ENCODE data around the gene C6orf89. TPM values are rescaled to one million over a fixed set of nuclear protein-coding genes. Genes with fewer than 3 reads are reported as not detected.

The C6orf89 gene
- total and polyA plus RNA-seq, 2 of the 13 experiments (the other 11 are each of a cell fraction or from before 2014, with no cell fraction given), result 22.1 to 32.2 TPM

DNA sequence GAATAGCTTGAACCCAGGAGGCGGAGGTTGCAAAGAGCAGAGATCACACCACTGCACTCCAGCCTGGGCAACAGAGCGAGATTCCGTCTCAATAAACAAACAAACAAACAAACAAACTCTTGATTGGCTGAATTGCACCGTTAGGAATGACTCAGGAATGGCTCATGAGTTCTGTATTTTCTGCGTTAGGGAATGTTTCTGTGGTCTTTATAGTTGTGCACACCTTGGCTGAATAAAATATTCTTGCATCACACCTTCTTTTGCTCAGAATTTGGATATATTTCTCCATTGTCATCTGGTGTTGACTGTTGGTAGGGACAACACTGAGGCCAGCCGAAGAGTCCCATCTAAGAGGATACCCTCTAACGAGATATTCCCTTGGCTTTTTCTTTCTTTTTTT, 49.1 kb downstream of the C6orf89 start (continued):
- TF ChIP-seq, protein P1, sequence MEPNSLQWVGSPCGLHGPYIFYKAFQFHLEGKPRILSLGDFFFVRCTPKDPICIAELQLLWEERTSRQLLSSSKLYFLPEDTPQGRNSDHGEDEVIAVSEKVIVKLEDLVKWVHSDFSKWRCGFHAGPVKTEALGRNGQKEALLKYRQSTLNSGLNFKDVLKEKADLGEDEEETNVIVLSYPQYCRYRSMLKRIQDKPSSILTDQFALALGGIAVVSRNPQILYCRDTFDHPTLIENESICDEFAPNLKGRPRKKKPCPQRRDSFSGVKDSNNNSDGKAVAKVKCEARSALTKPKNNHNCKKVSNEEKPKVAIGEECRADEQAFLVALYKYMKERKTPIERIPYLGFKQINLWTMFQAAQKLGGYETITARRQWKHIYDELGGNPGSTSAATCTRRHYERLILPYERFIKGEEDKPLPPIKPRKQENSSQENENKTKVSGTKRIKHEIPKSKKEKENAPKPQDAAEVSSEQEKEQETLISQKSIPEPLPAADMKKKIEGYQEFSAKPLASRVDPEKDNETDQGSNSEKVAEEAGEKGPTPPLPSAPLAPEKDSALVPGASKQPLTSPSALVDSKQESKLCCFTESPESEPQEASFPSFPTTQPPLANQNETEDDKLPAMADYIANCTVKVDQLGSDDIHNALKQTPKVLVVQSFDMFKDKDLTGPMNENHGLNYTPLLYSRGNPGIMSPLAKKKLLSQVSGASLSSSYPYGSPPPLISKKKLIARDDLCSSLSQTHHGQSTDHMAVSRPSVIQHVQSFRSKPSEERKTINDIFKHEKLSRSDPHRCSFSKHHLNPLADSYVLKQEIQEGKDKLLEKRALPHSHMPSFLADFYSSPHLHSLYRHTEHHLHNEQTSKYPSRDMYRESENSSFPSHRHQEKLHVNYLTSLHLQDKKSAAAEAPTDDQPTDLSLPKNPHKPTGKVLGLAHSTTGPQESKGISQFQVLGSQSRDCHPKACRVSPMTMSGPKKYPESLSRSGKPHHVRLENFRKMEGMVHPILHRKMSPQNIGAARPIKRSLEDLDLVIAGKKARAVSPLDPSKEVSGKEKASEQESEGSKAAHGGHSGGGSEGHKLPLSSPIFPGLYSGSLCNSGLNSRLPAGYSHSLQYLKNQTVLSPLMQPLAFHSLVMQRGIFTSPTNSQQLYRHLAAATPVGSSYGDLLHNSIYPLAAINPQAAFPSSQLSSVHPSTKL (CRISPR knock-in tag; IDR thresholded peaks at IDR 0.05), result no peak
- TF ChIP-seq, protein P2, sequence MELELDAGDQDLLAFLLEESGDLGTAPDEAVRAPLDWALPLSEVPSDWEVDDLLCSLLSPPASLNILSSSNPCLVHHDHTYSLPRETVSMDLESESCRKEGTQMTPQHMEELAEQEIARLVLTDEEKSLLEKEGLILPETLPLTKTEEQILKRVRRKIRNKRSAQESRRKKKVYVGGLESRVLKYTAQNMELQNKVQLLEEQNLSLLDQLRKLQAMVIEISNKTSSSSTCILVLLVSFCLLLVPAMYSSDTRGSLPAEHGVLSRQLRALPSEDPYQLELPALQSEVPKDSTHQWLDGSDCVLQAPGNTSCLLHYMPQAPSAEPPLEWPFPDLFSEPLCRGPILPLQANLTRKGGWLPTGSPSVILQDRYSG (CRISPR knock-in tag; IDR thresholded peaks at IDR 0.05), result no peak
- no peak for TF ChIP-seq NFE2 (CRISPR knock-in tag; IDR thresholded peaks at IDR 0.05)
- no peak for TF ChIP-seq ZNF121 (CRISPR knock-in tag; IDR thresholded peaks at IDR 0.05)
- TF ChIP-seq ZNF282 (IDR thresholded peaks at IDR 0.05; ENCODE audit: partially characterized antibody), result no peak
- TF ChIP-seq BHLHE40 (IDR thresholded peaks at IDR 0.05; ENCODE audit: low read length), result no peak
- no peak for TF ChIP-seq TRIM24 (CRISPR knock-in tag; IDR thresholded peaks at IDR 0.05)
- TF ChIP-seq ZNF619 (CRISPR knock-in tag; IDR thresholded peaks at IDR 0.05), result no peak
- no peak for TF ChIP-seq ISL2 (CRISPR knock-in tag; IDR thresholded peaks at IDR 0.05)
- TF ChIP-seq, protein P3, sequence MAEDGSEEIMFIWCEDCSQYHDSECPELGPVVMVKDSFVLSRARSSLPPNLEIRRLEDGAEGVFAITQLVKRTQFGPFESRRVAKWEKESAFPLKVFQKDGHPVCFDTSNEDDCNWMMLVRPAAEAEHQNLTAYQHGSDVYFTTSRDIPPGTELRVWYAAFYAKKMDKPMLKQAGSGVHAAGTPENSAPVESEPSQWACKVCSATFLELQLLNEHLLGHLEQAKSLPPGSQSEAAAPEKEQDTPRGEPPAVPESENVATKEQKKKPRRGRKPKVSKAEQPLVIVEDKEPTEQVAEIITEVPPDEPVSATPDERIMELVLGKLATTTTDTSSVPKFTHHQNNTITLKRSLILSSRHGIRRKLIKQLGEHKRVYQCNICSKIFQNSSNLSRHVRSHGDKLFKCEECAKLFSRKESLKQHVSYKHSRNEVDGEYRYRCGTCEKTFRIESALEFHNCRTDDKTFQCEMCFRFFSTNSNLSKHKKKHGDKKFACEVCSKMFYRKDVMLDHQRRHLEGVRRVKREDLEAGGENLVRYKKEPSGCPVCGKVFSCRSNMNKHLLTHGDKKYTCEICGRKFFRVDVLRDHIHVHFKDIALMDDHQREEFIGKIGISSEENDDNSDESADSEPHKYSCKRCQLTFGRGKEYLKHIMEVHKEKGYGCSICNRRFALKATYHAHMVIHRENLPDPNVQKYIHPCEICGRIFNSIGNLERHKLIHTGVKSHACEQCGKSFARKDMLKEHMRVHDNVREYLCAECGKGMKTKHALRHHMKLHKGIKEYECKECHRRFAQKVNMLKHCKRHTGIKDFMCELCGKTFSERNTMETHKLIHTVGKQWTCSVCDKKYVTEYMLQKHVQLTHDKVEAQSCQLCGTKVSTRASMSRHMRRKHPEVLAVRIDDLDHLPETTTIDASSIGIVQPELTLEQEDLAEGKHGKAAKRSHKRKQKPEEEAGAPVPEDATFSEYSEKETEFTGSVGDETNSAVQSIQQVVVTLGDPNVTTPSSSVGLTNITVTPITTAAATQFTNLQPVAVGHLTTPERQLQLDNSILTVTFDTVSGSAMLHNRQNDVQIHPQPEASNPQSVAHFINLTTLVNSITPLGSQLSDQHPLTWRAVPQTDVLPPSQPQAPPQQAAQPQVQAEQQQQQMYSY (CRISPR knock-in tag; IDR thresholded peaks at IDR 0.05), result no peak
- no peak for TF ChIP-seq KMT2B (CRISPR knock-in tag; IDR thresholded peaks at IDR 0.05)

Measured in HepG2 (cell line).